Hippocampal formation (tissue), 2 donors: ENCODE data around the gene PSMC1.
"Not testable (repeated sequence)": the region's sequence is repeated elsewhere in the genome, so short reads cannot be mapped to it uniquely, and the experiment has no call there.

Source experiments
- DNase-seq, 2 donors: peaks; one replicate each; lab custom pipeline; 2025; lab: John Stamatoyannopoulos, UW

PSMC1 gene

DNA sequence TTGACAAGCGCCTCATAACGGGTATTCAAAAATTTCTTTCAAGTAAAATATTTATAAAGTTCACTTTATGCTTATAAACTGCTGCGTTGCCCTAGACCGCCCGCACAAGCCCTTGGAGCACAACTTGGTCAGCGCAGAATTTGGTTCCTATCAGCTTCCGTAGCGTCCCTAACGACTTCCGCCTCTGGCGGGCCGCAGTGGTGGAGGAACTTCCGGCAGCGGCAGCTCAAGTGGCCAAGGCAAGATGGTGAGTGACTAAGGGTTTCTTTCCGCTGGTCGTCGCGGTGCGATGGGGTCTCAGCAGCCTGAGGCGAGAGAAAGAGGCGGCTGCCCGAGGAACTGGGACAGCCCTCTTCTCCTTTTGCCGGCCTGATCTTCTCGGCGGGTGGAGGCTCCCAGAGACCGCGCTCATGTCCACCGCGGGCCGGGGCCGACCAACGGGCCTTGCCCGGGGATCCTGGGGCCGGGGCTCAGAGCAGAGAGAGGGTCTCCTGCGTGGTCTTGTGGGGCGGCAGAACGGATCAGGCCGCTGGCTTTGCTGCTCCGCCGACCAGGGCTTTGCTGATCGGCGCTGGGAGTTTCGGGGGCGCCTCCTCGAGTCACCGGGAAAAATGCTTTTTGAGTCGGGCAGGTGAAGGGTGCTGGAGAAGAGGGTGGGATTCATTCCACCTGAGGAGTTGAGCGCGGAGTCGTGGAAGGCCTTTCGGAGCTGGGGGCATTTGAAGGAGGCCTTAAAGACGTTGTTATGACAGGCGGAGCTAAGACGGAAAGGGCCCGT lies at the start of gene PSMC1:
TSS of gene PSMC1 (plus strand) at position 200 of the 778 bp plus-strand sequence. CDS start at position 245, 45 bp downstream.
- DNase-seq = peak; percentile 88

DNA sequence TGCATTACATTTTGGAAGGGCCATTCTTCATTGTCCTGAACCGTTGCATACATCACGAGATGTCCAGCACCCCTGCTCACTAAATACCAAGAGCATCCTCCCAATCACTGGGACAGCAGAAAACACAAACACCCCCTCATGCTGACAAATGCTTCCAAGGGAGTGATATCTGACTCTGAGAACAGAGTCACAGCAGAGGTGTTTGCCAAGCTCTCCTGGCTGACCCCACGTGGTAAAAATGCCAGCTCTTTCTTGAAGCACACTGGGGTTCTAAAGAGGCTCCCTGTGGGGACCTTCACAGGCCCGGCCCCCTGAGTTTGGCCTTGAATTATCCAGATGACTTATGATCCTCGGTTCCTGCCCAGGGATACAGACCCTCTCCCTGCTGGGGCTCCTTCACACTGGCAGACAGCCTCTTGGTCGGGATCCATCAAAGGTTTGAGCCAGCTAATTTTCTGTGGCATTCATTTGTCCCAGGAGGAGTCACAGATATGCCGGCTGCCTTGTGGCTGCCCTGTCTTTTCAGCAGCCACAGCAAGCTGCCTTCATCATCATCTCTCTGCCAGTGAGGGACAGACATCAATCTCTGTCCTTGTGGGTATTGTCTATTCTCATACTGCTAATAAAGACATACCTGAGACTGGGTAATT lies 43.1 kb upstream of the PSMC1 start:
- no peak for DNase-seq

DNA sequence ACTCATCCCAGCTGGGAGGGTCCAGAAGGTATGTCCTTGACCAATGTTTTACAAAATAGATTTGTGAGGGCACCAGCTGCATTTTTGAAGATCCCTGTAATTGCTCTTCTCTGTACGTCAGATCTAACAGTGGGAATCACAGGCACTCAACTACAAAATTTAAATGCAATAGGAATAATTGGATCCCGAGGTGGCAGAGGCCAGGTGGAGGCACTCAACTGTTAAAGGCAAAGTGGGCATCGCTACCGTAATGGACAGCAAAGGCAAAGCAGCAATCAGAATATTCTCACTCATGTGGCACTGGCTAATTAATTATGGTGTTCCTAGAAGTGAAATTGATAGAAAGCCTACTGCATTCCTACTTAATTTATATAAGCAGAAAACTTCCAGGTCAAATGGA lies 27.9 kb upstream of the PSMC1 start:
- DNase-seq = no peak

DNA sequence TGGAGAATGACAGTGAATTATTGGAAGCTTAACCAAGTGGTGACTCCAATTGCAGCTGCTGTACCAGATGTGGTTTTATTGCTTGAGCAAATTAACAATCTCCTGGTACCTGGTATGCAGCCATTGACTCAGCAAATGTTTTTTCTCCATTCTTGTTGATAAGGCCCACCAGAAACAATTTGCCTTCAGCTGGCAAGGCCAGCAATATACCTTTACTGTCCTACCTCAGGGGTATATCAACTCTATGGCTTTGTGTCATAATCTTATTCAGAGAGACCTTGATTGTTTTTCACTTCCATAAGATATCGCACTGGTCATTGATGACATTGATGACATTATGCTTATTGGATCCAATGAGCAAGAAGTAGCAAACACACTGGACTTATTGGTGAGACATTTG lies 26.4 kb upstream of the PSMC1 start:
- not testable (repeated sequence) for DNase-seq

DNA sequence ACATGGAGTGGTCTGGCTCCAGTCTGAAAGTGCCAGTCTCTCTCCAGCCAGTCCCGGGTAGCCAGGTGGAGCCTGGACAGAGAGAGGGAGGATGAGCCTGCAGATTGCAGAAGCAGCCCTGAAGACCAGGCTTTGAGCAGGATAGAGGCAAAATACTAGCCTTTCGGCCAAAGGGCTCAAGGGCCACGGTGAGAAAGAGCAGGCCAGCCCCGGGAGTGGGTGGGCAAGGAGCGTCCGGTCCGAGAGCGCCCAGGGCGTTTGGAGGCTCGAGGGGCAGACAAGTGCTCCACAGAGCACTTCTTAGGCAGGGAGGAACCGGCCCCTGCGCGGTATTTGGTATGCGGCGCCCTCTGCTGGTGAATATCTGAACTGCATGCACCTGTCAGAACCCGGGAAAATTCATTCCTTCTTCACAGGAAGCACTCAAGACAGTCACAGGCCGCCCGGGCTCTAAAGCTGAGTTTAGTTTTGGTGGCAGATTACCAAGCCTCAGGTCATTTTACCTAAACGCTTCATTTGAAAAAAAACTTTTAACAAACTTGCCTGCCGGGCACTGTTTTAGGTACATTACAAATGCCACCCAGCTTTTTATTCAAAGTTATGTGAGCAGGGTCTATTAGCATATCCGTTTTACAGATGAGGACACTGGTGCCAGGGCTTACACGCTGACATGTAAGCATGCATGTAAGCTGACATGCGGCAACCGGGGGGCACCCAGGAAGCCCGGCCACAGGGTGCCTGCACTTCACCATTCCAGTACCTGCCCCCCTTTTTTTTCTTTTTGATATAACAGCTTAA lies 21.0 kb upstream of the PSMC1 start:
- DNase-seq = peak; percentile 1 to 30

DNA sequence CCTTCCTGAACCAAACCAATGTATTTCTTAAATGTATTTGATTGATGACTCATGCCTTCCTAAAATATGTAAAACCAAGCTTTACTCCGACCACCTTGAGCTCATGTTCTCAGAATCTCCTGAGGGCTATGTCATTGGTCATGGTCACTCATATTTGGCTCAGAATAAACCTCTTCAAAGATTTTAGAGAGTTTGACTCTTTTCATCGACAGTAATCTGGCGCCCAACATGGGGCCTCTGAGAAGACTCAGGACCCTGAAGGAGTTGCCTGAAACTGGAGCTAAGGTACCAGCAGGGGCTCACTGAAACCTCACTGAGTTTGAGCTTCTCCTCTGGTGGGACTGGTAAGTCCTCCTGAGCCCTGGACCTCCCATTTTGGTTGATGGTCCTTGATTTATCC lies 17.2 kb upstream of the PSMC1 start:
- no peak for DNase-seq

DNA sequence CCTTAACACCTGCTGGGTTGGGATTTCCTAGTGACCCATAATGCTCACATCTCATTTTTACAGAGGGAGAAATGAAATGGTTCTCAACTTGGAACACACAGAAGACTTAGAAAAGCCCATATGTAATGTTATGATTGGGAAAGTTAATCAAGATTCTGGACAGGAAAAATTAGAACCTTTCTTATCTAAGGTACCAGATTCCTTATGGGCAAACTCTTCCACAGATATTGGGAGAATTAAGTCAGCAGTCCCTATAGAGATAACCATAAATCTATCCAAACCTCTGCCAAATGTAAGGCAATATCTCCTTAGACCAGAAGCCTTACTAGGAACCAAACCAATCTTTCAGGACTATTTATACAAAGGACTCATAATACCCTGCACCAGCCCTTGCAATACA lies 13.9 kb upstream of the PSMC1 start:
- no peak for DNase-seq

DNA sequence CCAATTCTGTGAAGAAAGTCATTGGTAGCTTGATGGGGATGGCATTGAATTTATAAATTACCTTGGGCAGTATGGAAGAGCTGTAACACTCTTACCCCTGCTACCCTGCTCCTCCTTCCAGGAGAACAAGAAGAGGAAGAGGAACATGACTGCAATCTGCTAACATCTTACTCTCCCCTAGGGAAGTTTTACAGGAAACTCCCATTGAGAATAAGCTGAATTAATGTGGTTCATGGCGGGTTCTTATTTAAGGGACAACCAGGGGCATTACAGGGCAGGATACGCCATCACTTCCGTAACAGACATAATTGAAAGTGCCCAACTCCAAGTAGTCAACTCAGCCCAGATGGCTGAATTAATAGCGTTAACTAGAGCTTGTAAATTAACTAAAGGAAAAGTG lies 9.4 kb upstream of the PSMC1 start:
- DNase-seq = no peak

DNA sequence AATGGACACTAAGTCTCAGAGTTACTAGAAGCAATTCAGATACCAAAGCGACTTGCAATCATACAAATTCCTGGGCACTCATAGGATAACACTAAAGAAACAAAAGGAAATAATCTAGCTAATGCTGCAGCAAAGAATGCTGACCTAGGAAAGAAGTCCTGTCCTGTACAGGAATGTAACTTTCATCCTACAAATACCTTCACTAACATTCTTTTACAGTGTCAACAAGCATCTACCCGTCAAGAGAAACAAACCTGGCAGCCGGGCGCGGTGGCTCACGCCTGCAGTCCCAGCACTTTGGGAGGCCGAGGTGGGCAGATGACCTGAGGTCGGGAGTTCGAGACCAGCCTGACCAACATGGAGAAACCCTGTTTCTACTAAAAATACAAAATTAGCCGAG lies 8.9 kb upstream of the PSMC1 start:
- DNase-seq = not testable (repeated sequence)

DNA sequence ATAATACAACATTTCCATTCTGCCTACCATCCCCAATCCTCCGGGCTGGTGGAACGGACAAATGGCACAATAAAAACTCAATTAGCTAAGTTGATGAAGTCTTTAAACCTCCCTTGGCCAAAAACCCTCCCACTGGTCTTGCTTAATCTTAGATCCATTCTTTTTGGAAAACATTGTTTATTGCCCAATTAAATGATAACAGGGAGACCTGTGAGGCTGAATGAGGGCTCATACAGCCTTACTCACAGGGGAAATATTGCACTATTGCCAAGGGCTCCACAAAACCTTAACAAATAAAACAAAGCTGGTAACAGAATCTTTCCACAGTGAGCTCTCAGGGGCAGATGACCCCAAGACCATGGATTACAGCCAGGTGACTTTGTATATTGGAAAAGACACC lies 7.8 kb upstream of the PSMC1 start:
- DNase-seq = no peak

DNA sequence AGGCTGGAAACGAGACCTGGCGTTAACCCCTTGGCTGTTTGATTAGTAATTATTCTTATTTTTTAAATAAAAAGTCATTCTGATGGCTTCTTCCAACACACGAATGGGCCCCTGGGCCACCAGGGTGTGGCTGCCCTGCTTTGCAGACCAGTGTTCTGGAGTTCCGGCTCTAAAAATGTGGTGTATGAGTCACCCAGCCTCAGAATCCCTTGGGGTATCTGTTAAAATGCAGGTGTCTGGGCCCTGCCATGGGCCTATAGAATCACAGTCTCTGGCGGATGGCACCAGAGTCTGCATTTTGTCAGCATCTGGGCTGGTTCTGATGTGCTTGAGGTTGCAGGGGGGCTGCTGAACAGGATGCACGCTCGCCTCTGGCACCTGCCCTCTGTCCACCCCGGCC lies 2.5 kb upstream of the PSMC1 start:
- no peak for DNase-seq

DNA sequence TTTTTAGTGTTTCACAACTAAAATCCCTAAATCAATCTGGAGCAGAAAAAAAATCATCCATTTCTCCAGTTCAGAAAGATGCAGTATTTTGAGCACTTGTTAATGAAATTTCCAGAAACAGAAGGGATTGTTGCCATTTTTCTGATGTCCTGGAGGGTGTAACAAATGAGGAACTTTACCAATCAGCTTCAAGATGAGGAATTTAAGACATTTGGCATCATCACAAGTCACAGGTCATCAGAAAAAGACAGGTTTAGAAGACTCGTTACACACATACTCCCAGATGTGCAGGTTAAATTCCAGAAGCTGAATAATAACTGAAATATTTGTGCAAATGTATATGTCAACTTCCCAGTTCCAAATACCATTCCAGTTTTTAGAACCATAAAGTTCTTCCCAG lies 482 bp upstream of the PSMC1 start:
- no peak for DNase-seq

DNA sequence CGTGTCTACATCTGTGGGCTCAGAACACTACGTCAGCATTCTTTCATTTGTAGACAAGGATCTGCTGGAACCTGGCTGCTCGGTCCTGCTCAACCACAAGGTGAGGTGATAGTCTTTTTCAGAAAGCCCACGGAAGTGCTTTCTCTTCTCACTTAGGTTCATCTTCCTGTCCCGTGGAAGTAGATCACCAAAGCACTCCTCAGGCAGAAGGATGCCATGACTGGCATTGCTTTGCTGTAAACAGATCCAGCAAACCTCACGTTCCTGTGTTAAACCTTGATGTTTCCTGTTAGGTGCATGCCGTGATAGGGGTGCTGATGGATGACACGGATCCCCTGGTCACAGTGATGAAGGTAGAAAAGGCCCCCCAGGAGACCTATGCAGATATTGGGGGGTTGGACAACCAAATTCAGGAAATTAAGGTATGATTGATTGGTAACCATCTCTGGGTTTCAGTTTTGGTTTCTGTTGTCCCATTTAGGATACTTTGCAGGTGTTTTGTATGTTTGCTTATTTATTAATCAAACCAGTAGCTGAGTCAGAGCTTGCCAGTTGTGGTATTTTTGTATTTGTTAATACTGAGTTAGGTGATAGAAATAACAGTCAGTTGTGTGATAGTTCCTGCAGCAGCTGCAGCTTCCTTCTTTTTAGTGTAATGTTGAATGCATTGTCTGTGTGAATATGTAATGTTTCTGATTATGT lies 7.5 kb downstream of the PSMC1 start:
- DNase-seq = no peak

DNA sequence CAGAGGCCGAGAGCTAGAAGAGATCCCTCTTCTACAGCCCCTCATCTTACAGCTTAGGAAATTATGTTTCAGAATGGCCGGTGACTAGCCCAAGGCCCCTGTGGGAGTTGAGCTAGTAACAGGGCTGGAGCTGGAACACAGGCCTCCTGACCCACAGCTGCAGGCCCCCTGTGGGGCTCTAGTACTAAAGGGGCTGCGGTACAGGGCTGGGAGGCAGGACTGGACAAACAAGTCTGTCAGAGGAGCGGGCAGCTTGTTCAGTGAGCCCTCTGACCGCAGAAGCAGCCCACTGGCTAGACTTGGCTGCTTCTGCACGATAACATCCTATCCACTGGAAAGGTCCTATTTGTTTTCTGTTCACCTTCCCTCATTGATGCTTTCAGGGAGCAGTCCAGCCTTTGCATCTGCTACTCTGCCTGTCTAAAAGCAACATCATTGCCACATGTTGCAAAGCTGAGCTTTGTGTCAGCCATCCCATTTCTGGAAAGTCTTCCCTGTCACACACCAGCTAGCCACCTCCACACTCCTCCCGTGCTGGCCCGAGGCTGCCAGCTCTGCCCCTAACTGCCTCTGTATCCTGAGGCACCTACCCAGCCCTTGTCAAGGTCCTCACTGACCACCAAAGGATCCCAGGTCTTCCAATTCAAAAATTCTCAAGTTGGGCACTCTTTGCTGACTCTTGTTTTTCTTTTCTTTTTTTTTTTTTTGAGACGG lies 10.2 kb downstream of the PSMC1 start:
- DNase-seq = no peak

DNA sequence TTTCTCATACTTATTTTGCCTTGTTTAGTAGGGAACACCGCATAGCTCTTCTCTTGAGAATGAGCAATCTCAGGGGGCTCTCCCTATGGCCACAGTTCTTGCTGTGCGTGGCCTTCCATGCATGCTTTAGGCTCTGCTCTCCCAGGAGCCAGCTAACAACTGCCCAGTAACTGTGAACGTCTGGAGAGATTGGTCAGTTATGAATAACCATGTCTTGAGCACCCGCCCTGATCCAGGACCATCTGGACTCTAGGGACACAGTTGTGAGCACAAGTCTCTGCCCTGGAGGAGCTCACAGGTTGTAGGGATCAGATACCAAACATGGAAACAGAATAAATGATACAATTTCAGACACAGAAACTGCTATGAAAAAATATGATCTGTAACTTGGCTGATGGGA lies 12.1 kb downstream of the PSMC1 start:
- no peak for DNase-seq

DNA sequence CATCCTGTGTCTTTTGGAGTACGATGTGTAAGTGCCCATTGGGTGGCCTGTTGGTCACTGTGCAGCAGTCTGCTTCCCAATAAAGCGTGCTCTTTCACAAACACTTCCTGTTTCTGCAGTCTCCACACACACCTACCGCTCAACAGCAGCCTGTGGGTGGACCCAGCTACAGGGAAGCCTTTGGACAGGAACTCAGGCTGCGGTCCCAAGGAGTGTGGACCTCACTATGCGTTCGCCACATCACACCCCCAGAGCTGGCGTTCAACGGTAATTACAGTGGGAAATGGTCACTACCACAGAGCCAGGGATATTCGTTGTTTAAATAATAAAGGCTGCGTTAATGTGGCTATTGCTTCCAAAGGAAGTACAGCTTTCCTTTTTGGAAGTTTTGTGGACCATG lies 16.2 kb downstream of the PSMC1 start:
- no peak for DNase-seq

DNA sequence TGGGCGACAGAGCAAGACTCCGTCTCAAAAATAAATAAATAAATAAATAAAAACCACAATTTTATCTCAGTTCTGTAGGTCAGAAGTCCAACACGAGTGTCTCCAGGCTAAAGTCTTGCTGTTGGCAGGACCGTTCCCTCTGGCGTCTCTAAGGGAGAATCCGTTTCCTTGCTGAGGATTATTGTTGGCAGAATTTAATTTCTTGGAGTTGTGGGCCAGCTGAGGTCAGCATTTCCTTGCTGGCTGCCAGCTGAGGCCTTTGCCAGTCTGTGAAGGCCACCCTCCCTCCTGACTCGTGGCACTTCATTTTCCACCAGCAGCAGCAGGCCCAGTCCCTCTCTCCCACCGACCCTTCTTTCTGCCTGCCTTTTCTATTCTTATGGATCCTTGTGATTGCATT lies 17.2 kb downstream of the PSMC1 start:
- no peak for DNase-seq

DNA sequence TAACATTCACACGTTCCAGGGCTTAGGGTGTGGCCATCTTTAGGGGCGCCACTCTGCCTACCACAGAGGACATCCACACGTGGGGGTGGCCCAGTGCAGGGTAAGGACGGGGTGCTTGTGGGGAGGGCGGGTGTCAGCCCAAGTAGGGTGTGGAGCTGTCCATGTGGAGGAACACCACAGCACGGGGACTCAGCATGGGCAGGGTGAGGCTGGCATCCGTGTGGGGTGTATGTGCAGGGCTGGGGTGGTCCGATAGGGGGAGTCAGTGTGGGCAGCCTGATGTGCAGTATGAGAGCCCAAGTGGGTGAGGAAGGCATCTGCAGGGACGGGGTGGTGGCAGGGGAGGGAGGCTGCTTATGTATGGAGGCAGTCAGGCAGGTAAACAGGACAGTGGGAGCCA lies 17.7 kb downstream of the PSMC1 start:
- DNase-seq = no peak

DNA sequence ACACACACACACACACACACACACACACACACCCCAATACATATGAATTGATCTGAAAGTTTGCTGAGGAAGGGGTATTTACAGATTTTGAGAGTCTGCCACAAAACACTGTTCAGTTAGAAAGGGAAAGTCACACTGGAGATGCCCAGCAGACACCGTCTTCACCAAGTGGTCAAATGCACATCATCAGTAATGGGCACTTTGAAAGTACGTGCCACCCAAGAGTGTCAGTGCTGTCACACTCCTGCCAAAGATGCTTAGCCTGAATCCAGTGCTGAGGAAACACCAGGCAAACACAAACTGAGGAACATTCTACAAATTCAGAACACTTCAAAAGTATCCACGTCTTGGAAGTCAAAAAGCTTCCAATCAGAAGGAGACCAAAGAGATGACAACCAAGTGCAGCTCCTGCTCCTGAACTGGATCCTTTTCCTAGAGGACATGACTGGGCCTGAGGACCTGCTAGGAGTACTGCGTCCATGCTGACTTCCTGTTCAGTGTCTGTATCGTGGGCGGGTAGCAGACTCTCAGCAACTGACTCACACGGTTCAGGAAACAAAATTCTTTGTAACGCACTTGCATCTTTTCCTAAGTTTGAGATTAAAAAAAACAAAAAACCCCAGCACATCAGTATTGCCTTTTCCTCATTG lies 18.6 kb downstream of the PSMC1 start:
- no peak for DNase-seq

DNA sequence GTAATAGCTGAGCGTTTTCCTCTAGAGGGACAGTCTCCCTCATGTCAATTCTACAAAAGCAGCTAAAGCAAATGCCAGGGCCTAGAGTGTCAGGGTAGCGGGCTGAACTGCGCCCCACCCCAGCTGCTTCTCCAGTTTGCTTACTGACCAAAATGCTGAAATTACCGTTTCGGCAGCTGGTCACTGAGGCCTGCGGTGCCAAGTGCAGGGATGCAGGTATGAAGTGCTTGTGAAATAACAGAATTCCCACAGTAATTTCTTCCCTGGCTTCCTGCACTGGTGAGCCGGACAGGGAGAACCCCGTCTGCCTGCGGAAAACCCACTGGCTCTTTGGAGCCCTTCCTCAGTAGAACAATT lies 19.1 kb downstream of the PSMC1 start:
- no peak for DNase-seq

DNA sequence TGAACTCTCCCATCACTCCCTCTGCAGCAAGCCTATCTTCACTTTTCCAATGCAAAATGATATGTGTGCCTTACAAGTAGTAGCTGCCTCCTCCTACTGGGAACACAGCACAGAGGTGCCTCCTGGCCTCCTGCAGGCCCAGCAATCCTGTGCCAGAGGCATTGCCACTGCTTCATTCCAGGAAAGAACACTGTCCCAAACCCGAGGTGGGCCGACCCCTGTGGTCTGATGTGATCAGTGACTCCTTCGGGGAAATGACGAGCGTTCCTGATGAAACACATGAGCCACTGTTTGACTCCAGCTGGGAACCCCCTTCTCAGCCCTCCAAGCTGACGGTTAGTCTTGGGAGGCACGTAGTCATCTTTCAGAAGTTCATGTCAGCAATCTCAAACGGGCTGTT lies 19.5 kb downstream of the PSMC1 start:
- no peak for DNase-seq
